Muscle of leg (tissue), 11 donors: ENCODE data around the gene GNAL. TPM values are rescaled to one million over a fixed set of nuclear protein-coding genes. Genes with fewer than 3 reads are reported as not detected.

Source experiments
- DNase-seq: peaks from one replicate; pipeline ENCODE4 v3.0.0; 2013
- H3K27ac ChIP-seq: one replicate; pipeline ENCODE4 v1.5.1; 2013; ENCODE audit warnings: mild to moderate bottlenecking, low read length, control low read depth
- H3K27me3 ChIP-seq: one replicate; pipeline ENCODE4 v1.6.1; 2013; ENCODE audit warnings: low read length; ENCODE audit not compliant: control insufficient read depth, insufficient read depth
- H3K36me3 ChIP-seq: one replicate; pipeline ENCODE4 v1.6.1; 2013; ENCODE audit warnings: low read length; ENCODE audit not compliant: control insufficient read depth, insufficient read depth
- H3K4me1 ChIP-seq: one replicate; pipeline ENCODE4 v1.6.1; 2013; ENCODE audit warnings: low read length; ENCODE audit not compliant: control insufficient read depth, insufficient read depth
- H3K4me3 ChIP-seq: one replicate; pipeline ENCODE4 v1.5.1; 2013; ENCODE audit warnings: low read length, control low read depth
- H3K9me3 ChIP-seq: replicated peaks from 2 replicates; pipeline ENCODE4 v1.6.1; 2013; ENCODE audit warnings: low read depth, low read length; ENCODE audit not compliant: control insufficient read depth
- WGBS: methylation state at CpG from one replicate; pipeline ENCODE4 v1.1.5; 2013; ENCODE audit warnings: missing lambda C conversion rate; ENCODE audit not compliant: insufficient coverage; 5-methylcytosine and 5-hydroxymethylcytosine counted together
- polyA plus RNA-seq, 8 donors: library from polyadenylated mRNA; unstranded; fragments of 120-200 nt; gene quantifications; one replicate each; pipeline versions ENCODE4 v1.2.1 to v1.2.3, GENCODE V29; 2013; ENCODE audit warnings: inconsistent platforms in 1 of 8, low replicate concordance in 1 of 8; ENCODE audit not compliant: insufficient read length in 8 of 8, insufficient read depth in 1 of 8
- total RNA-seq: library from RNA; stranded (reverse); fragments of 120-200 nt; gene quantifications from one replicate; pipeline ENCODE4 v1.2.4, GENCODE V29; 2013

The GNAL gene
- total and polyA plus RNA-seq, 9 donors: 1.2 to 2.4 (median 1.7) TPM

- WGBS: no CpG with 5 or more reads among the region's 5 CpGs
- no peaks in the 10 kb centered on the region for H3K27me3 ChIP-seq
- H3K27ac ChIP-seq: no peak overlapping the region
Observed at GRCh38 chr18:11800566-11801334, 111.7 kb downstream of the GNAL start.

DNA sequence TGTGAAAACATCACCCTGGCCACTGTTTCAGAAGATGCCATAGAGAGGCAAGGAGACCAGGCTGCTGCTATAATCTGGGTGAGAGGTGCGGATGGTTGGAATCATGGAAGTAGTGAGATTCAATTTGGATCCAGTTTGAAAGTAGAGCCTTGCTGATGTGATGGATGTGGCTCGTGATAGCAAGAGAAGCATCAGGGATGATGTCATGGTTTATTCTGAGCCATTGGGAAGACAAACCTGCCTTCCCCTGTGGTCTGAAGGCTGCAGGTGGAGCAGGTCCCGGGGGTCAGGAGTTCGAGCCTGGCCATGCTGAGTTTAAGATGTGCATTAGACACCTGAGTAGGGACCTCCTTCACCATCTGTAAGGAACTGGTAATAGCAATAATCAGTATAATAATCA lies 112.5 kb downstream of the GNAL start:
- Histone ChIP-seq H3K36me3 (no peaks in the 10 kb centered on the region), H3K4me1 (no peaks in the 10 kb centered on the region), H3K9me3 (no peaks in the 10 kb centered on the region), H3K4me3 (no peak overlapping the region), H3K27me3 (no peaks in the 10 kb centered on the region), H3K27ac (no peak overlapping the region)
- 100% methylated on average over 1 of the region's 4 CpGs for WGBS
- no peak for DNase-seq

More at GRCh38 chr18:11800566-11801334, 111.7 kb downstream of the GNAL start:
- no peaks in the 10 kb centered on the region for H3K9me3 ChIP-seq
- no peak for DNase-seq
- no peak overlapping the region for H3K4me3 ChIP-seq
- no peaks in the 10 kb centered on the region for H3K4me1 ChIP-seq
- no peaks in the 10 kb centered on the region for H3K36me3 ChIP-seq

DNA sequence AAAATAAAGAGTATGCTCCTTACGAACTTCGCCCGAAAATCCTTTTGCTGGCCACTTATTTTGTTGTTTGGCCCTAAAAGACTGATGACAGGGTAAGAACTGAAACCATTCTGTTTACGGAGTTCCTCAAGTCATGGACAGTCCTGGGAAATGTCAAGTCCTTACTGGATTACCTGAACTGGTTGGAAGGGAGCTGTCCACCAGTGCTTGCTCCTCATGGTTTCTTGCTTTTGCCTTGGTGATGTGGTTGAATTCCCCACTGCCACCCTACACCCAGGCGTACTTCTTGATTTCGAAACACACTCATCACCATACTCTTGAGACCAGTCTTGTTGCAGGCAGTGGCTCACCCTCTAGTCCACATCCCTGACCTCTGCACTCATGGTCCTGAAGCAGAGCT lies 113.1 kb downstream of the GNAL start:
- Histone ChIP-seq H3K4me1 (no peaks in the 10 kb centered on the region), H3K4me3 (no peak overlapping the region), H3K36me3 (no peaks in the 10 kb centered on the region), H3K27ac (no peak overlapping the region), H3K9me3 (no peaks in the 10 kb centered on the region), H3K27me3 (no peaks in the 10 kb centered on the region)
- WGBS: 81% methylated on average over 6 of the region's 6 CpGs
- DNase-seq: no peak

DNA sequence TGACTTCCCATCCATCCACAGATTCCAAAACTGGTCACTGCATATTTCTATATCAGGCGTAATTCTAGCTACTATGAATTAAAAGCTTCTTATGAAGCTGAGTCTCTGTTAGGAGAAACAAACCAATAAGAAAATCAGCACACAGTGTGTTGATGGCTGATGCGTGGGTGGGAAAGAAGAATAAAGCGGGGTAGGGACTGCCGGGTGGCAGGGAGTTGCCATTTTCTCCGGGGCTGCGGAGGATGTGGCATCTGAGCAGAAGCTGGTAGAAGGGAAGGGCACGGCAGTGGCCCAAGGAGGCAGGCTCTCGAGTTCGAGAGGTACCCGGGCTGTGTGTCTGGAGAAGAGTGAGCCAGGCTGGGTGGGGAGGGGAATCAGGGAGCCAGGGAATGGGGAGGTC lies 113.5 kb downstream of the GNAL start:
- WGBS: 78% methylated on average over 9 of the region's 10 CpGs
- no peaks in the 10 kb centered on the region for H3K36me3 ChIP-seq

DNA sequence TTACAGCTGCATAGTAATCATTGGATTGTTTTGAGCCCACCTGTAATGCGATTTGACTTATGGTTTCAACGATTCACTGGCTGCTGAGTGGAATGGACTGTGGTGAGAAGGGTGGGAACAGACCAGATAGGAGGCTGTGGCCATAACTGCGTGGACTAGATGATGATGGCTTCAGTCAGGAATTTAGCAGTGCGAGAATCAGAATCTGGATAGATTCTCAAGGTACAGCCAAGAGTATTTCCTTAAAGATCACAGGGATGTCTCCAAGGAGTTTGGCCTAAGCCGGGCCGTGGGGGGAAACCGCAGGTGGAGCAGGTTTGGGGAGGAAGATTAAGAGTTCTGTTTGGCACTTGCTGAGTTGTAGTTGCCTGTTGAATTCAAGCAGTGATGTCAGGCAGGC lies 118.2 kb downstream of the GNAL start:
- 53% methylated on average over 7 of the region's 7 CpGs for WGBS
- DNase-seq: no peak
- no peak overlapping the region for H3K27ac ChIP-seq

More for the DNA sequence above, 113.5 kb downstream of the GNAL start:
- Histone ChIP-seq H3K27ac (no peak overlapping the region), H3K27me3 (no peaks in the 10 kb centered on the region), H3K4me3 (no peak overlapping the region), H3K4me1 (no peaks in the 10 kb centered on the region), H3K9me3 (no peaks in the 10 kb centered on the region)
- no peak for DNase-seq

DNA sequence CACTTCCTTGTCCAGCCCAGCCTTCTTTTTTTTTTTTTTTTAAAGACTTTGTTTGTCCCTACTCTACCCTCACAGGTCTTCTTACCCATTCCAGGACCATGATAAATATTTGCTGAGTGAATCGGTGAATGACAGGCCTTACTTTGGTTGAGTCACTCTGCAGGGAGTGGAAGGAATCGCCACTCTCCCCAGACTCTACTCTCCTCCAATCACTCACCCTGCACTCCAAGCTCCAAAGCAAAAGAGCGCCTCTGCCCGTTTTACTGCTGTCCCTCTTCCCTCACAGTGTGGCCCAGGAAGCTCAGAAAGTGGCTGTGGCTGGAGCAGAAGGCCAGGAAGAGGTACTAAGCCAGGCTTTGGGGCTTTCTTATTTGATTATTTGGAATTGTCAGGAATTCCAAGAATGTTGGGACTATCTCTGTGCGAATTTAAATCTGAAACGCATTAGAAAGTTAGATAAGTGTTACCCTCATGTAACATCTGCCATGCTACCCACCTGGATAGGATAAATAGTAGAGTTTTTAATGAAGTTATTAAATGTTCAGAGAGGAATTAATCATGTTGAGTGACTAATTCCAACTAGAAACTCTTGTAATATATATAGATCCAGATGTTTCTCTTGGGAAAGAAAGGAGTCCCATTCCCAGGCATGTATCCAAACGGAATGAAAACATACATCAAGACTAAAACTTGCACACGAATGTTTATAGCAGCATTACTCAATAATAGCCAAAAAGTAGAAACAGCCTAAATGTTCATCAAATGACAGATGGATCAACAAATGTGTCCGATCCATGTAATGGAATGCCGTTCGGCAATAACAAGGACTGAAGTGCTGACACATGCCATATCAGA lies 119.2 kb downstream of the GNAL start:
- H3K36me3 ChIP-seq: no peaks in the 10 kb centered on the region
- no peaks in the 10 kb centered on the region for H3K4me1 ChIP-seq
- H3K27ac ChIP-seq: no peak overlapping the region
- no peaks in the 10 kb centered on the region for H3K9me3 ChIP-seq
- H3K4me3 ChIP-seq: no peak overlapping the region
- 50% methylated on average over 3 of the region's 11 CpGs for WGBS
- no peaks in the 10 kb centered on the region for H3K27me3 ChIP-seq
- DNase-seq: peak; percentile 14

More for the DNA sequence above, 118.2 kb downstream of the GNAL start:
- H3K36me3 ChIP-seq: no peaks in the 10 kb centered on the region
- H3K4me1 ChIP-seq: no peaks in the 10 kb centered on the region
- H3K4me3 ChIP-seq: no peak overlapping the region
- no peaks in the 10 kb centered on the region for H3K27me3 ChIP-seq
- no peaks in the 10 kb centered on the region for H3K9me3 ChIP-seq

GRCh38 chr18:11809895-11810294 lies 120.8 kb downstream of the GNAL start:
- H3K4me3 ChIP-seq: no peak overlapping the region
- no peaks in the 10 kb centered on the region for H3K4me1 ChIP-seq
- WGBS: 92% methylated on average over 2 of the region's 6 CpGs
- no peak for DNase-seq
- no peaks in the 10 kb centered on the region for H3K36me3 ChIP-seq
- H3K27ac ChIP-seq: no peak overlapping the region
- no peaks in the 10 kb centered on the region for H3K9me3 ChIP-seq
- H3K27me3 ChIP-seq: no peaks in the 10 kb centered on the region

- no CpG with 5 or more reads among the region's 3 CpGs for WGBS
- Histone ChIP-seq H3K27ac (no peak overlapping the region), H3K4me3 (no peak overlapping the region), H3K27me3 (no peaks in the 10 kb centered on the region), H3K36me3 (no peaks in the 10 kb centered on the region), H3K4me1 (no peaks in the 10 kb centered on the region), H3K9me3 (no peaks in the 10 kb centered on the region)
- DNase-seq: no peak
Observed at GRCh38 chr18:11810379-11810778, 121.3 kb downstream of the GNAL start.

- DNase-seq: no peak
- Histone ChIP-seq H3K36me3 (no peaks in the 10 kb centered on the region), H3K27me3 (no peaks in the 10 kb centered on the region), H3K9me3 (no peaks in the 10 kb centered on the region), H3K4me1 (no peaks in the 10 kb centered on the region), H3K4me3 (no peak overlapping the region), H3K27ac (no peak overlapping the region)
- WGBS: 83% methylated on average over 11 of the region's 11 CpGs
Observed at GRCh38 chr18:11811009-11811408, 121.9 kb downstream of the GNAL start.

- WGBS: 89% methylated on average over 3 of the region's 6 CpGs
- DNase-seq: no peak
- H3K4me1 ChIP-seq: no peaks in the 10 kb centered on the region
- no peaks in the 10 kb centered on the region for H3K36me3 ChIP-seq
- no peak overlapping the region for H3K27ac ChIP-seq
- no peaks in the 10 kb centered on the region for H3K9me3 ChIP-seq
- H3K4me3 ChIP-seq: no peak overlapping the region
- no peaks in the 10 kb centered on the region for H3K27me3 ChIP-seq
Observed at GRCh38 chr18:11817229-11817628, 128.2 kb downstream of the GNAL start.
